PFSK-1 (cell line): ENCODE data around the gene LIF.
A peak's percentile ranks its signal among the peaks of the same experiment; 100 is the strongest.

Source experiments
- FOXP2 ChIP-seq: optimal IDR thresholded peaks from 2 replicates; pipeline ENCODE3; 2011; ENCODE audit warnings: borderline replicate concordance, control low read depth, inconsistent platforms; ENCODE audit not compliant: insufficient read depth; ENCODE audit errors: extremely low read length, extremely low read depth
- POLR2AphosphoS5 ChIP-seq: IDR thresholded peaks from 2 replicates; pipeline ENCODE4 v1.6.1; 2012; ENCODE audit warnings: low read depth, mild to moderate bottlenecking, control low read depth, low read length, moderate library complexity
- SIN3A ChIP-seq: IDR thresholded peaks from 2 replicates; pipeline ENCODE4 v1.6.1; 2012; ENCODE audit warnings: mild to moderate bottlenecking, low read length, moderate library complexity, borderline replicate concordance; ENCODE audit not compliant: insufficient read depth
- TAF1 ChIP-seq: IDR thresholded peaks from 2 replicates; pipeline ENCODE4 v1.6.1; 2012; ENCODE audit warnings: low read length, control low read depth, borderline replicate concordance; ENCODE audit not compliant: insufficient read depth
- TF ChIP-seq, protein P1 (sequence below), 2 experiments: IDR thresholded peaks; 2 replicates each; pipeline versions ENCODE4 v1.6.1 to v1.8.0; 2011 to 2012; ENCODE audit warnings: low read depth in 2 of 2, low read length in 2 of 2, control low read depth in 1 of 2, inconsistent platforms in 1 of 2, mild to moderate bottlenecking in 1 of 2, moderate library complexity in 1 of 2; ENCODE audit not compliant: insufficient read depth in 1 of 2

Gene LIF

DNA sequence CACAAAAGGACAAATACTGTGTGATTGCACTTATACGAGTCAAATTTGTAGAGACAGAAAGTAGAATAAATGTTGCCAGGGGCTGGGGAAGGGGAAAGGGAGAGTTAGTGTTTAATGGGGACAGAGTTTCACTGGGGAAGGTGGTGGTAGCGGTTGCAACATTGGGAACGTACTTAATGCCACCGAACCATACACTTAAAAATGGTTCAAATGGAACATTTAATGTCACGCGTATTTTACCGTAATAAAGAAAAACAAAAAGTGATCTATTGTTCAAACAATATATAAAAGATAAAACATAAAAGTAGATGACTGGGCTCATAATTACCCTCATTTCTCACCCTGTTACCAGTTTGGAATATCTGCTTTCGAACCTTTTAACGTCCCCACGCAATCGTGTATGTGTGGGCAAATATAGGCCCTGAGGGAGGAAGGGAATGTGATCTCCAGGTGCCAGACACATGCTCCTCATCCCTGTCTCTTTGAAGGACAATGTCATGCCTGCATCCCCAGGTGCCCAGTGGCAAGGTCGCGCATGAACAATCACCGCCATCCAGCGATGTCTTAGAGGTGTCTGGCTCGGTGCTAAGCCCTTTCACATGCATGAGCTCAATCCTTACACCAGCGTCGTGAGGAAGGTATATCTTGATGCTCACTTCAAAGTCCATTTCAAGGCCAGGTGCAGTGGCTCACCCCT lies 35.3 kb downstream of the LIF start:
- TF ChIP-seq TAF1 (no peak), POLR2AphosphoS5 (no peak), SIN3A (no peak), FOXP2 (no peak)
- TF ChIP-seq, protein P1, sequence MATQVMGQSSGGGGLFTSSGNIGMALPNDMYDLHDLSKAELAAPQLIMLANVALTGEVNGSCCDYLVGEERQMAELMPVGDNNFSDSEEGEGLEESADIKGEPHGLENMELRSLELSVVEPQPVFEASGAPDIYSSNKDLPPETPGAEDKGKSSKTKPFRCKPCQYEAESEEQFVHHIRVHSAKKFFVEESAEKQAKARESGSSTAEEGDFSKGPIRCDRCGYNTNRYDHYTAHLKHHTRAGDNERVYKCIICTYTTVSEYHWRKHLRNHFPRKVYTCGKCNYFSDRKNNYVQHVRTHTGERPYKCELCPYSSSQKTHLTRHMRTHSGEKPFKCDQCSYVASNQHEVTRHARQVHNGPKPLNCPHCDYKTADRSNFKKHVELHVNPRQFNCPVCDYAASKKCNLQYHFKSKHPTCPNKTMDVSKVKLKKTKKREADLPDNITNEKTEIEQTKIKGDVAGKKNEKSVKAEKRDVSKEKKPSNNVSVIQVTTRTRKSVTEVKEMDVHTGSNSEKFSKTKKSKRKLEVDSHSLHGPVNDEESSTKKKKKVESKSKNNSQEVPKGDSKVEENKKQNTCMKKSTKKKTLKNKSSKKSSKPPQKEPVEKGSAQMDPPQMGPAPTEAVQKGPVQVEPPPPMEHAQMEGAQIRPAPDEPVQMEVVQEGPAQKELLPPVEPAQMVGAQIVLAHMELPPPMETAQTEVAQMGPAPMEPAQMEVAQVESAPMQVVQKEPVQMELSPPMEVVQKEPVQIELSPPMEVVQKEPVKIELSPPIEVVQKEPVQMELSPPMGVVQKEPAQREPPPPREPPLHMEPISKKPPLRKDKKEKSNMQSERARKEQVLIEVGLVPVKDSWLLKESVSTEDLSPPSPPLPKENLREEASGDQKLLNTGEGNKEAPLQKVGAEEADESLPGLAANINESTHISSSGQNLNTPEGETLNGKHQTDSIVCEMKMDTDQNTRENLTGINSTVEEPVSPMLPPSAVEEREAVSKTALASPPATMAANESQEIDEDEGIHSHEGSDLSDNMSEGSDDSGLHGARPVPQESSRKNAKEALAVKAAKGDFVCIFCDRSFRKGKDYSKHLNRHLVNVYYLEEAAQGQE (IDR thresholded peaks at IDR 0.05; ENCODE audit: insufficient read depth in 1 of 2, low read depth in 2 of 2, low read length in 2 of 2): no peak

DNA sequence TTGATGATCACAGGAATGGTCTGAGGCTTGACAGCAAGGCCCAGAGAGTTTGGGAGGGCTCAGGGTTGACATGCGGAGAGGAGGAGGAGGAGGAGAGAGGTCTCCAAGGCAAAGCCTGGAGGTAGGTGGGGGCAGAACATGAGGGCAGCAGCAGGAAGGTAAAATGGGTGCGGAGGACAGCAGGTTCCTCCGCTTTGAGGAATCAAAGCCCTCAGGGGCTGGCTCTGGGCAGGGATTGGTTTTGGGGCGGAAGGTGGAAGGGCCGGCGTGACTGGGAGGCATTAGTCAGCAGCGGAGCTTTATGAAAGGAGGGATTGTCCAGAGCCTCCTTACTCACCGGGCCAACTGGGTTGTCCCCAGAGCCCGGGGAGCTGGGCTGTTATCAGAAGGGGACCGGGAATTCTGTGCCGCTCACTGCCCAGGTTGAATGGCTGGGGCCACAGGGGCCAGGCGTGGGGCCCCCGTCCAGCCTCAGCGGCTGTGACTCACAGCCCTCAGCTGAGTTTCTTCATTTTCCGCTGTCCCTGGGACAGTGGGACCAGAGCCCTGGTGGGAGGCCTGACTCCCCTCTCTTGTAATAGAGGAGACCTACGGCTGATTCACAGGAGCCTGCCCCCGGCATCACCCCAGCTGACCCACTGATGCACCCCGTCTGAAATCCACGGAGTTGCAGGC lies 36.2 kb downstream of the LIF start:
- no peak for TF ChIP-seq SIN3A
- TF ChIP-seq FOXP2: no peak
- TF ChIP-seq, protein P1 (IDR thresholded peaks at IDR 0.05; ENCODE audit: insufficient read depth in 1 of 2, low read depth in 2 of 2, low read length in 2 of 2): no peak
- TF ChIP-seq TAF1: no peak
- no peak for TF ChIP-seq POLR2AphosphoS5

DNA sequence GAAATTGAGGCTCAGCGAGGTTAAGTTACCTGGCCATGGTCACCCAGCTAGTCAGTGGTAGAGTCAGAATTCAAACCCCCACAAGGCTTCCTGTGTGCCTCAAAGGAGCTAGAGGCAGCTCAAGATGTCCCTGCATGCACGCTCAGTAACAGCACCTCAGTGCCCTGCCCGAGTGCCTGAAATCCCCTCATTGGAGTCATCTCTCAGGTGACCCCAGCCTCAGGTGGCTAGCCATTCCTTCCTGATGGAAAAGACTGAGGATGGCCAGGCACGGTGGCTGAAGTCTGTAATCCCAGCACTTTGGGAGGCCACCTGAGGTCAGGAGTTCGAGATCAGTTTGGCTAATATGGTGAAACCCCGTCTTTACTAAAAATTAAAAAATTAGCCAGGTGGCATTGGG lies 36.9 kb downstream of the LIF start:
- TF ChIP-seq FOXP2 (no peak), TAF1 (no peak), SIN3A (no peak), POLR2AphosphoS5 (no peak)
- TF ChIP-seq, protein P1 (IDR thresholded peaks at IDR 0.05; ENCODE audit: insufficient read depth in 1 of 2, low read depth in 2 of 2, low read length in 2 of 2): no peak

DNA sequence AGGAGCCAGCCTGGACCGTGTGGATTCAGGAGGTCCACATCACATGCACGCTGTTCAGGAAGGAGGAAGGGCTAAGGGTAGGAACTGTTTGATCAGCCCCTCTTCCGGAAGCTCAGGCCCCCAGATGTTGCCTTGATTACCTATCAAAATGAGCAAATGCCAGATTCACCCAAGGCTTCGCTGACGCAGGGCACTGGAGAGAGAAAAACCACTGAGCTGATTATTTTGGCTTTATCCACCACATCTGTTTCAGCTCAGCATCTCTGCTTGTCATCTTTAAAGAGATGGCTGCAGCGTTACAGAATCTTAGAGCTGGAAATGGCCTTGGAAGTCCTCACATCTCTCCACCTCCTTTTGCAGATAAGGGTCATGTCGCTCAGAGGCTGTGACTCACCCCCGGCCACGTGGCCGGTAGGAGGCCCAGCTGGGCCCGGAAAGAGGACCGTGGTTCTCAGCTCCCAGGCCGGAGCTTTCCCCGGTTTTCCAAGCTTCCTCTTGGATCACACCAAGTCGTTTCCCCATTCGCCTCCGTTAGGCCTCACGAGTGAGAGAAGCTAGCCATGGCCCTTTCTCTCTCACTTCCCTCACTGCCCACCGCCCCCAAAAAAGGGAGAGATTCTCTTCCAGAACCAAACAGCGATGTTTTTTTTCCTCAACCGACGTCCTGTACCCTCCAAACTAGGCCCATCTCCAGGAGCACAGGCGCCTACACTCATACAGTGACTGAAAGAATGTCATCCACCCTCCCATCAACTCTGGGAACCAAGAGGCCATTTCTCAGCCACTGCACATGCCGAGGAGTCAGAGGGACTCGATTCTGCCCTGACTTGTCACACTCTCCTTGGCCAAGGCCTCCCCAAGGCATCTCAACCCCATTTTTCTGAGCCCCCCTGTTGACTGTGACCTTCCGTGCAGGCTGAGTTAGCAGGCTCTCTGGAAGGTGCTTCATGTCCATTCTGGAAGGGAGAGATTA lies 37.6 kb downstream of the LIF start:
- TF ChIP-seq POLR2AphosphoS5: no peak
- no peak for TF ChIP-seq TAF1
- TF ChIP-seq SIN3A: peak; percentile 46; the same call in 1 of the 2 replicates
- TF ChIP-seq, protein P1 (IDR thresholded peaks at IDR 0.05; ENCODE audit: insufficient read depth in 1 of 2, low read depth in 2 of 2, low read length in 2 of 2): peak in 1 of 2 experiments; percentile 40; a peak in 1 of 4 replicates
